Activated naive CD4-positive, alpha-beta T cell treated with anti-CD3 and anti-CD28 coated beads for 36 hours (primary cell): ENCODE data around the gene DAW1. TPM values are rescaled to one million over a fixed set of nuclear protein-coding genes. Genes with fewer than 3 reads are reported as not detected.
A peak's percentile ranks its signal among the peaks of the same experiment; 100 is the strongest.

ENCODE experiments used
- CTCF ChIA-PET: fragments of 350-600 bp; sonication (Branson Sonifier 250); formaldehyde crosslinking; loops from one replicate; lab custom pipeline; 2021; ENCODE audit warnings: antibody characterized with exemption; lab: Charles Lee
- DNase-seq: peaks from one replicate; pipeline ENCODE4 v3.0.0-alpha.2; 2020
- H3K27ac Mint-ChIP-seq: one replicate; pipeline ENCODE4 v1.8.0; 2021; ENCODE audit warnings: mild to moderate bottlenecking, mixed read lengths
- H3K27me3 Mint-ChIP-seq: one replicate; pipeline ENCODE4 v1.8.0; 2021; ENCODE audit warnings: low read depth, mixed read lengths
- H3K36me3 Mint-ChIP-seq: one replicate; pipeline ENCODE4 v1.8.0; 2021; ENCODE audit warnings: low read depth, mixed read lengths
- H3K4me1 Mint-ChIP-seq: one replicate; pipeline ENCODE4 v1.8.0; 2021; ENCODE audit warnings: low read depth, mixed read lengths
- H3K4me3 Mint-ChIP-seq: one replicate; pipeline ENCODE4 v1.8.0; 2021; ENCODE audit warnings: mild to moderate bottlenecking, moderate library complexity, mixed read lengths
- H3K9me3 Mint-ChIP-seq: one replicate; pipeline ENCODE4 v1.8.0; 2021; ENCODE audit warnings: mixed read lengths
- intact Hi-C: fragments of 100-400 bp; cut with micrococcal nuclease; formaldehyde crosslinking; loops from one replicate; pipeline ENCODE4 v1.15.1; 2023
- total RNA-seq, 2 experiments: library from RNA; stranded (reverse); gene quantifications; one replicate each; pipeline ENCODE4 v1.2.3, GENCODE V29; 2021

DAW1 gene, protein sequence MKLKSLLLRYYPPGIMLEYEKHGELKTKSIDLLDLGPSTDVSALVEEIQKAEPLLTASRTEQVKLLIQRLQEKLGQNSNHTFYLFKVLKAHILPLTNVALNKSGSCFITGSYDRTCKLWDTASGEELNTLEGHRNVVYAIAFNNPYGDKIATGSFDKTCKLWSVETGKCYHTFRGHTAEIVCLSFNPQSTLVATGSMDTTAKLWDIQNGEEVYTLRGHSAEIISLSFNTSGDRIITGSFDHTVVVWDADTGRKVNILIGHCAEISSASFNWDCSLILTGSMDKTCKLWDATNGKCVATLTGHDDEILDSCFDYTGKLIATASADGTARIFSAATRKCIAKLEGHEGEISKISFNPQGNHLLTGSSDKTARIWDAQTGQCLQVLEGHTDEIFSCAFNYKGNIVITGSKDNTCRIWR
- total RNA-seq = not detected

DNA sequence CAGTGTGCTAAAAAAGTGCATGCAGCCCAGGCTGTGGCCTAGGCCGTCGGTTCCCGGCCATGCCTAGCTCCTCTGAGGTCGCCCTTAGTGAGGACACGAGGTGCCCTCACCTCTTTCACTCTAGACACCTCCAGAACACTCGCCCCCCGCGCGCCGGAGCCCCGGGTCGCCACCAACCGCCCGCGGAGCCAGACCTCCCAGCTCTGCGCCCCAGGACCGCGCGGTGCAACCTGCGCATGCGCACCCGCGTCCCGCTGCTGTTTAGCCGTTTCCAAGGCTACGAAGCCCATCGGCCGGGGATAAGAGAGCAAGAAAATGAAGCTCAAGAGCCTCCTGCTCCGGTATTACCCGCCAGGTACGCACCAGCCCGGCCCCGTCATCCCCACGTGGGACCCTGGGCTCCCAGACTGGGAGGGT lies at the start of gene DAW1:
Gene DAW1, plus strand, starts transcription at position 257 of the 417 bp plus-strand sequence. Its CDS starts 59 bp downstream, at position 316.
- CTCF ChIA-PET = interaction anchor here (0.9 kb wide), 2 partner anchors 11 to 18 kb away, joined by 3 read pairs; no protein-coding TSS in a partner anchor
- Mint-ChIP-seq H3K4me3 (no peak within 1 kb of the TSS), H3K4me1 (no peaks in the 10 kb centered on the region), H3K36me3 (no peaks in the 10 kb centered on the region), H3K27me3 (peaks cover 31% of the 10 kb centered on the region), H3K9me3 (no peaks in the 10 kb centered on the region), H3K27ac (no peak within 1 kb of the TSS)
- intact Hi-C loops = no loop called here
- peak; percentile 31 for DNase-seq

DNA sequence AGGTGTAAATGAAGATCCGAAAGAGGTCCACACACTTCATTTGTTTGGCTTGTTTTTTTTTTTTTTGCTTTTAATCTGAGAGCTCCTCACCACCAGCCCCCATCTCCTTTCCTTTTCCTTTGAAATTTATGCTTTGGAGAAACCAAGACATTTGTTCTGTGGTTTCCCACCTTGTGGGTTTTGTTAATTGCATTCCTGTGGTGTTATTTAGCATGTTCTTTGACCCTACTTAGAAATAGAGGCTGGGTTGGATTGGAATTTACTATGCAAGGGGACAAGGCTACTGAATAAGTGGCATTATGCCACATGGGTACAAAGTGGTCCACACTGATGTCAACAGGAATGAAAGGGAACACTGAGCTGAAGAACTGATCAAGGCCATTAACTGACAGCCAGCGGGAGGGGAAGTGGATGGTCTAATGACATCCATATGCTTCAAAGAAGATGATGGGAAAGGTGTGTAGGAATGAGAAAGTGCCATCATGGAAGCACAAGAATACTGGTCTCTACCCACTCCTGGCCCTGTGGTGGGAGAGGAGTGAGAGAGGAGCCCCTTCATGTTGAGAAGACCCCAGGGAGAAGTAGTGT lies 48.9 kb upstream of the DAW1 start:
- no peak overlapping the region for H3K27ac Mint-ChIP-seq
- H3K27me3 Mint-ChIP-seq = peaks cover 23% of the 10 kb centered on the region
- DNase-seq = no peak
- no peak overlapping the region for H3K4me3 Mint-ChIP-seq
- intact Hi-C loops = no loop called here
- H3K4me1 Mint-ChIP-seq = peaks cover 29% of the 10 kb centered on the region
- no peaks in the 10 kb centered on the region for H3K9me3 Mint-ChIP-seq
- H3K36me3 Mint-ChIP-seq = no peaks in the 10 kb centered on the region
- CTCF ChIA-PET = interaction anchor here (1.8 kb wide), 1 partner anchor 56 kb away, joined by 3 read pairs; no protein-coding TSS in a partner anchor

DNA sequence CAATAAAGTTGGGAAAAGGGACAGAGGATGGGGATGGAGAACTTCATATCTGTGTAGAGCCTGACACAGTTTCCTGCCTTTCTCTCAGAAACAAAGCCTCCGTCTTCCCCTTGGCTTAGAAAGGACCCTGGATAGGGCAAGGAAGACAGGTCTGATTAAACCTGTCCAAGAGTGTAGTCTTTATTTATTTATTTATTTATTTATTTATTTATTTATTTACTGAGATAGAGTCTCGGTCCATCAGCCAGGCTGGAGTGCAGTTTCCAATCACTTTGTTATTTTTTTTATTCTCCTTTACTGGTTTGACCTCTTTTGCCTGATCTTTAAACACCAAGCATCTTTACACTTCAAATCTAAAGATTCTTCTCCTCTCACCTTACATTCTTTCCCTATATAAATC lies 47.5 kb upstream of the DAW1 start:
- Mint-ChIP-seq H3K36me3 (no peaks in the 10 kb centered on the region), H3K27ac (no peak overlapping the region), H3K4me3 (no peak overlapping the region), H3K9me3 (no peaks in the 10 kb centered on the region), H3K4me1 (peaks cover 15% of the 10 kb centered on the region), H3K27me3 (peaks cover 23% of the 10 kb centered on the region)
- no peak for DNase-seq
- CTCF ChIA-PET = no interaction called here
- intact Hi-C loops = no loop called here

DNA sequence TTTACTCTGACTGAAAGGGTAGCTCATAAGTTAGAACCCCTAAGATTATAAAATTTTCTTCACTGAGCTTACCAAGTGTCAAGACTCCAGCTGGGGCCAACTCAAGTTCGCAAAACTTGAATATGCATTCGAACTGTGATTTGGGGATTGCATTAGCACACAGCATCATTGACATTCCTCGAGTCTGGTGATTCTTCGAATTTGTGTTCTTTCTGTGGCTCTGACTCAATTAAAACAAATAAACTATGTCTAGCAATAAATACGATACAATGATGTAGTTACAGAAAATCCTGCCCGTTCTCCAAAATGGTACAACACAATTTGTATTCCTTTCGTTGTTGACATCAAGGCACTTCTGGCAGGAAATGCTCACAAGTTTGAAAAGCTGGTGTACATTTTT lies 46.7 kb upstream of the DAW1 start:
- CTCF ChIA-PET = no interaction called here
- DNase-seq = no peak
- intact Hi-C loops = no loop called here
- Mint-ChIP-seq H3K27me3 (peaks cover 23% of the 10 kb centered on the region), H3K27ac (no peak overlapping the region), H3K4me1 (peaks cover 11% of the 10 kb centered on the region), H3K36me3 (no peaks in the 10 kb centered on the region), H3K9me3 (no peaks in the 10 kb centered on the region), H3K4me3 (no peak overlapping the region)

DNA sequence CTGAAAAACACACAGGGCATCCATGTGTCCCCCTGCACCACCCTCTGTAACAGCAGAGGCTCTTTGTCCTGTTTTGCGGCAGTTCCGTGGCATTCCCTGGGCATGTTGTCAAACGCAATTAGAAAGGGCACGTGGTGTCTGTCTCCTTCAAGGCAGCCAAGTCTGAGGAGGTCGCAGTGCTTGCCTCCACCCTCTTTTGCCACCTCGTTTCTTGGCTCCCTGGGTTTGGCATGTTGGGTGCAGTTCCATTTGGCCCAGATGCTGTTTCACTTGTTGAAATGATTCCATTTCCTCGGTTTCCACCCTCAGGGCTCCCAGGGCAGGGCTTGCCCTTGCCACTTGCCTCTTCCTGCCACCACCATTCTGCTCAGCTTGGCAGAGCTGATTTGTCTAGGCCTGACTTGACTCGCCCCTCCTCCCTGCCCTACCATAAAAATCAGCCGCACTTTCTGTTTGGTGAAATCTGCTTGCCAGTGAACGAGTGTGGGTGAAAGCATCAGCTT lies 45.4 kb upstream of the DAW1 start:
- DNase-seq = no peak
- peaks cover 20% of the 10 kb centered on the region for H3K27me3 Mint-ChIP-seq
- H3K4me3 Mint-ChIP-seq = no peak overlapping the region
- peaks cover 6% of the 10 kb centered on the region for H3K4me1 Mint-ChIP-seq
- CTCF ChIA-PET = interaction anchor here (1.5 kb wide), 1 partner anchor 52 kb away, joined by 3 read pairs; no protein-coding TSS in a partner anchor
- no peaks in the 10 kb centered on the region for H3K9me3 Mint-ChIP-seq
- H3K36me3 Mint-ChIP-seq = no peaks in the 10 kb centered on the region
- intact Hi-C loops = loop anchor here (1.0 kb wide), 1 partner anchor 22 kb away; no protein-coding TSS in a partner anchor
- H3K27ac Mint-ChIP-seq = no peak overlapping the region

DNA sequence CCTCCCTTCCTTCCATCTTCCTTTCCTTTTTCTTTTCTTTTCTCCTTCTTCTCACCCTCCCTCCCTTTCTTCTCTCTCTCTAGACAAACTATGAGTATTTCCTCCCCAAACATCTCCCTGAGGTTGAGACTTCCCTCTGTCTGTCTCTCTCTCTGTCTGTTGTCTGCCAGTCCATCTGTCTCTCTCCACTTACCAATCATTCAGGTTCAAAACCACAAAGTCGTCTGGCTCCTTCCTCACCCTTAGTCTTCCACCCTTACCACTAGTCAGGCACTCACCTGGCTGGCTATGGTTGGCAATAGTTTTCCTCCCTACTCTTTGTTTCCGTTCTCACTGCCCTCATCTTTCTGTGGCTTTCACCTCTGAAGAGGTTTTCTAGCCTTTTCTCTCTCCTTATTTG lies 44.9 kb upstream of the DAW1 start:
- no peak overlapping the region for H3K27ac Mint-ChIP-seq

DNA sequence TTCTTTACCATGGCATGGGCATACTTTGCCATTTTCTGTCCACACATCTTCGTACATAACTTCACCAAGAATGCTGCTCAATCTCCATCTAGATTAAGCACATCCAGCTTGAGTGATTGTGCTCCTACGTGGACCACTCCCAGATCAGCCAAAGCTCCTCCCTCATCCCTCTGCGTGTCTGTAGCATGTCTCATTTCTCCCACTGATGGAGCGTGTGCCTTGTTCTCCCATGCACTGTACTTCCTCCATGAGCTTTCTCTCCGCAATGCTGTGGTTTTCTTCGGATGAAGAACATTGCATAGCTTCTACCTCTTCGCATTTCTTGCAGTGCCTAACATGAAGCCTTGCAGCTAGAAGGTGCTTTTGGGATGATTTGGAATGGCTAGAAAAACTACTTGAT lies 44.3 kb upstream of the DAW1 start:
- Mint-ChIP-seq H3K36me3 (no peaks in the 10 kb centered on the region), H3K4me1 (peaks cover 6% of the 10 kb centered on the region), H3K27me3 (peaks cover 18% of the 10 kb centered on the region), H3K4me3 (no peak overlapping the region), H3K27ac (no peak overlapping the region), H3K9me3 (no peaks in the 10 kb centered on the region)
- intact Hi-C loops = no loop called here
- DNase-seq = no peak
- CTCF ChIA-PET = interaction anchor here (1.2 to 1.5 kb wide), 2 partner anchors 53 to 61 kb away, joined by 3 read pairs; no protein-coding TSS in a partner anchor

More for the DNA sequence above, 44.9 kb upstream of the DAW1 start:
- CTCF ChIA-PET = interaction anchor here (1.2 to 1.5 kb wide), 2 partner anchors 53 to 61 kb away, joined by 3 read pairs; no protein-coding TSS in a partner anchor
- peaks cover 18% of the 10 kb centered on the region for H3K27me3 Mint-ChIP-seq
- H3K4me1 Mint-ChIP-seq = peaks cover 6% of the 10 kb centered on the region
- intact Hi-C loops = loop anchor here (1.0 kb wide), 1 partner anchor 22 kb away; no protein-coding TSS in a partner anchor
- H3K4me3 Mint-ChIP-seq = no peak overlapping the region
- no peaks in the 10 kb centered on the region for H3K9me3 Mint-ChIP-seq
- DNase-seq = no peak
- H3K36me3 Mint-ChIP-seq = no peaks in the 10 kb centered on the region

DNA sequence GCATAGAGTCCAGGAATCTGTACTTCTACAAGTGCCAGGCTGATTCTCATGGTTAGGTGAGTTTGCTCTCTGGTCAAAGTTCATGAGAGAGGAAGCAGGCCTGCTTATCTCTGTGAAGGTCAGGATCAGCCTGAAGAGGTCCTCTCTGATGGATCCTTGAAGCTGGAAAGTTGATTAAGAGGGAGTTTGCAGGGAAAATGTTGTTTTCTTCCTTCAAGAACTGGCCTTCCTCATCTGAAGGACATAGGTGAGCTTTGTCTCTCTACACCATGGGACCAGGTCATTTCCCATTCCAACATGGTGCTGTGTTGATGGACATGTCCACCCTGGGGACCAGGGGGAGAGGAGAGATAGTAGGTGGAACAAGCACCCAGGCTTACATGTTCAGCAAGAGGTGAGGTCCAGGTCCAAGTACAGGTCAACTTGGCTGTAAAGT lies 42.9 kb upstream of the DAW1 start:
- DNase-seq = no peak
- no peaks in the 10 kb centered on the region for H3K36me3 Mint-ChIP-seq
- H3K9me3 Mint-ChIP-seq = no peaks in the 10 kb centered on the region
- intact Hi-C loops = no loop called here
- H3K4me3 Mint-ChIP-seq = no peak overlapping the region
- H3K27me3 Mint-ChIP-seq = peaks cover 18% of the 10 kb centered on the region
- peaks cover 6% of the 10 kb centered on the region for H3K4me1 Mint-ChIP-seq
- CTCF ChIA-PET = no interaction called here
- H3K27ac Mint-ChIP-seq = no peak overlapping the region

DNA sequence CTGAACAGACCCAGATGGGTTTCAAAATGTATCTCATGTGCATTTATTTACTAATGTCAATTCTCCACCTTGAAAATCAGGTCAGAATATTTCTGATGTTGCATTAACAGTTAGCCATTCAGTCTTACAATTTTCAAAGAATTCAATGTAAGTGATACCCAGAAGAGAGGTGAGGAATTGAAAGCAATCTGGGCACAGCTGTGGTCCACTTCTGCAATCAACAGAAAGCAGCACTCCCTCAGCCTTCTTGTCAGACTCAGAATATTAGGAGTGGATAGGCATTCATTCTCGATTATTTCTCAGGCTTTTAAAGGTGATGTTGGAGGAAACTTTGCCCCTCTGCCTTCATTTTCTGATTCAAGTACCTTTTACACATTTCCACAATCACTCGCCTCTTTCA lies 42.1 kb upstream of the DAW1 start:
- intact Hi-C loops = no loop called here
- no peak overlapping the region for H3K4me3 Mint-ChIP-seq
- H3K9me3 Mint-ChIP-seq = no peaks in the 10 kb centered on the region
- peaks cover 14% of the 10 kb centered on the region for H3K27me3 Mint-ChIP-seq
- H3K4me1 Mint-ChIP-seq = peaks cover 6% of the 10 kb centered on the region
- DNase-seq = no peak
- CTCF ChIA-PET = no interaction called here
- no peak overlapping the region for H3K27ac Mint-ChIP-seq
- no peaks in the 10 kb centered on the region for H3K36me3 Mint-ChIP-seq

DNA sequence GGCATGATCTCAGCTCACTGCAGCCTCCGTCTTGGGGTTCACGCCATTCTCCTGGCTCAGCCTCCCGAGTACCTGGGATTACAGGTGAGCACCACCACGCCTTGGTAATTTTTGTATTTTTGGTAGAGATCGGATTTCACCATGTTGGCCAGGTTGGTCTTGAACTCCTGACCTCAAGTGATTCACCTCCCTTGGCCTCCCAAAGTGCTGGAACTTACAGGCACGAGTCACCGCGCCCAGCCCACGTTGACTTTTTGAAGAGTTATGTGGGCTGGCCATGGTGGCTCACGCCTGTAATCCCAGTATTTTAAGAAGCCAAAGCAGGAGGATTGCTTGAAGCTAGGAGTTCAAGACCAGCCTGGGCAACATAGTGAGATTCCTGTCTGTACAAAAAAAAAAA lies 37.0 kb upstream of the DAW1 start:
- Mint-ChIP-seq H3K4me3 (no peak overlapping the region), H3K36me3 (no peaks in the 10 kb centered on the region), H3K27ac (no peak overlapping the region), H3K4me1 (no peaks in the 10 kb centered on the region), H3K27me3 (peaks cover 9% of the 10 kb centered on the region), H3K9me3 (no peaks in the 10 kb centered on the region)
- no peak for DNase-seq
- intact Hi-C loops = no loop called here
- CTCF ChIA-PET = interaction anchor here (1.4 kb wide), 1 partner anchor 28 kb away, joined by 5 read pairs; no protein-coding TSS in a partner anchor

DNA sequence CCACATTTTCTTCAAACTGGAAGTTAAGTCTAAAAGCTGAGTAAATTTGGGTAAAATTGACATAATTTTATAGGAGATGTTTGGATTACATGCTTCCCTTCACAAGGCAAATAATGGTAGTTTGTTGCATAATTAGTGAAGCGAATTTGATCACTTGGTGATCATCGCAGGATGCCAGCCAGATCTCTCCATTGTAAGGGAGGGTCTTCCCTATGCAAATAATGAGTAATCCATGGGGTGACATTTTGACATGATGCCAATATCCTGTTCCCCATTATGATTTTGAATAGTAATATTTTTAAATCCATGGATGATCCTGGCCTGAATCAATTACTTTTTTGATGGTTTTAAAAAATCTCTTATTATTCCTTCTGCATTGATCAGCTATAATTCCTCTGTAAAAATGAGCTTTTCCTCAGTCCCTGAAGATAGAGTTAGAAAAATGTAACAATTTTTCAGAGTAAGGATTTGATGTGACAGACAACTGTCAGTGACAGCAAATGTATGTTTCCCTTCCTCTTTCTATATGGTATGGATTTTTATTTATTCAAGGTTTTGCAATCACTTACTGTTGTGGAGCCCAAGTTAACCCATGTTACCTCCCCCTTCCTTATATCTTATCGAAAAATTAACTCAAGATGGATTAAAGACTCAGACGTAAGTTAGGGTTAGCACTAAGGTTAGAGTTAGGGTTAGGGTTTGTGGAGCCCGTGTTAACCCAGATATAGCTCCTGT lies 36.3 kb upstream of the DAW1 start:
- intact Hi-C loops = no loop called here
- Mint-ChIP-seq H3K27me3 (peaks cover 9% of the 10 kb centered on the region), H3K4me1 (no peaks in the 10 kb centered on the region), H3K9me3 (no peaks in the 10 kb centered on the region), H3K4me3 (no peak overlapping the region), H3K27ac (no peak overlapping the region), H3K36me3 (no peaks in the 10 kb centered on the region)
- no peak for DNase-seq
- CTCF ChIA-PET = interaction anchor here (0.7 to 1.4 kb wide), 2 partner anchors 11 to 27 kb away, joined by 3 to 5 read pairs; no protein-coding TSS in a partner anchor
